ENCODE data around the gene BIRC2.
"Not testable (repeated sequence)": the region's sequence is repeated elsewhere in the genome, so short reads cannot be mapped to it uniquely, and the experiment has no call there.

Gene BIRC2

GRCh38 chr11:102323542-102324251 is 23.3 kb upstream of the BIRC2 start:
- DNase-seq (ENCODE audit: extremely low read depth, low read depth), result no peak
- no peak for TF ChIP-seq CTCF (IDR thresholded peaks at IDR 0.05; ENCODE audit: low read depth, low read length)

GRCh38 chr11:102325088-102325487 is 21.9 kb upstream of the BIRC2 start:
- TF ChIP-seq CTCF (IDR thresholded peaks at IDR 0.05; ENCODE audit: low read depth, low read length), result no peak
- DNase-seq (ENCODE audit: extremely low read depth, low read depth), result no peak

GRCh38 chr11:102328748-102329147 is 18.3 kb upstream of the BIRC2 start:
- DNase-seq (ENCODE audit: extremely low read depth, low read depth), result no peak
- TF ChIP-seq CTCF (IDR thresholded peaks at IDR 0.05; ENCODE audit: low read depth, low read length), result no peak

- TF ChIP-seq CTCF (IDR thresholded peaks at IDR 0.05; ENCODE audit: low read depth, low read length), result no peak
- DNase-seq (ENCODE audit: extremely low read depth, low read depth), result no peak
Observed at GRCh38 chr11:102330231-102330630, 16.8 kb upstream of the BIRC2 start.

- DNase-seq (ENCODE audit: extremely low read depth, low read depth), result no peak
- TF ChIP-seq CTCF (IDR thresholded peaks at IDR 0.05; ENCODE audit: low read depth, low read length), result no peak
Observed at GRCh38 chr11:102331341-102331740, 15.7 kb upstream of the BIRC2 start.

- DNase-seq (ENCODE audit: extremely low read depth, low read depth), result no peak
- no peak for TF ChIP-seq CTCF (IDR thresholded peaks at IDR 0.05; ENCODE audit: low read depth, low read length)
Observed at GRCh38 chr11:102332611-102332994, 14.4 kb upstream of the BIRC2 start.

GRCh38 chr11:102338479-102339010 is 8.5 kb upstream of the BIRC2 start:
- TF ChIP-seq CTCF (IDR thresholded peaks at IDR 0.05; ENCODE audit: low read depth, low read length), result no peak
- no peak for DNase-seq (ENCODE audit: extremely low read depth, low read depth)

GRCh38 chr11:102341311-102341710 is 5.7 kb upstream of the BIRC2 start:
- not testable (repeated sequence) for DNase-seq (ENCODE audit: extremely low read depth, low read depth)
